ENCODE measurements around the gene SPC24. TPM values are rescaled to one million over a fixed set of nuclear protein-coding genes. Genes with fewer than 3 reads are reported as not detected.

SPC24 gene
- total RNA-seq, 1 experiment from 2014 or later = 50.6 TPM

DNA sequence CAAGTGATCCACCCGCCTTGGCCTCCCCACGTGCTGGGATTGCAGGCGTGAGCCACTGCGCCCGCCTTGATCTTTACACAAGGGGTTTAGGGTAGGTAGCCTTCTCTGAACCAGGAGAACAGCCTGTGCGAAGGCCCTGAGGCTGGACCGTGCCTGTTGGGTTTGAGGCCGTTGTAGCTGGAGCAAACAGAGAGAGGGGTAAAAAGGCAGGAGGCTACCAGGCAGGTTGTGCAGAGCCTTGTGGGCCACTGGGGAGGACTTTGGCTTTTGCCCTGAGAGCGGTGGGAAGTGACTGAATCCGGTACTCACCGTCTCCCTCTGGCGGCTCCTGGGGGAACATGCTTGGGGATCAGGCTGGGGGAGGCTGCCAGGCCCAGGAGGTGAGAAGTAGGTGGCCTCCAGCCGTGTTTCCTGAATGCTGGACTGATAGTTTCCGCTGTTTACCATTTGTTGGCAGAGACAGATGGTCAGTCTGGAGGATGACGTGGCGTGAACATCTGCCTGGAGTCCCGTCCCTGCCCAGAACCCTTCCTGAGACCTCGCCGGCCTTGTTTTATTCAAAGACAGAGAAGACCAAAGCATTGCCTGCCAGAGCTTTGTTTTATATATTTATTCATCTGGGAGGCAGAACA lies 24.6 kb downstream of the SPC24 start:
- intact Hi-C loops (cut with micrococcal nuclease; ENCODE audit: unreplicated experiment) = no loop called here
- Histone ChIP-seq H3K9me3 (ENCODE audit: control insufficient read depth, insufficient read depth, low read depth, low read length) (no peaks in the 10 kb centered on the region), H3K27ac (ENCODE audit: low read length) (no peak overlapping the region), H3K36me3 (ENCODE audit: control insufficient read depth, insufficient read depth, low read length) (peaks cover 7% of the 10 kb centered on the region; the same call in 1 of the 2 replicates), H3K27me3 (ENCODE audit: control insufficient read depth, insufficient read depth, low read length) (no peaks in the 10 kb centered on the region), H3K4me1 (ENCODE audit: control insufficient read depth, insufficient read depth, low read length) (no peaks in the 10 kb centered on the region; the same call in 1 of the 2 replicates), H3K4me3 (ENCODE audit: low read depth in 2 of 2, low read length in 2 of 2) (no peak overlapping the region)
- DNase-seq (ENCODE audit: low read depth, low spot score) (no peak), ATAC-seq (peak; percentile 82)
- in situ Hi-C loops (cut with HindIII; ENCODE audit: low pct_unique_long_range_greater_than_20kb, low sequenced_read_pairs) = no loop called here
- POLR2A ChIA-PET = no interaction called here
- TF ChIP-seq, protein P1, sequence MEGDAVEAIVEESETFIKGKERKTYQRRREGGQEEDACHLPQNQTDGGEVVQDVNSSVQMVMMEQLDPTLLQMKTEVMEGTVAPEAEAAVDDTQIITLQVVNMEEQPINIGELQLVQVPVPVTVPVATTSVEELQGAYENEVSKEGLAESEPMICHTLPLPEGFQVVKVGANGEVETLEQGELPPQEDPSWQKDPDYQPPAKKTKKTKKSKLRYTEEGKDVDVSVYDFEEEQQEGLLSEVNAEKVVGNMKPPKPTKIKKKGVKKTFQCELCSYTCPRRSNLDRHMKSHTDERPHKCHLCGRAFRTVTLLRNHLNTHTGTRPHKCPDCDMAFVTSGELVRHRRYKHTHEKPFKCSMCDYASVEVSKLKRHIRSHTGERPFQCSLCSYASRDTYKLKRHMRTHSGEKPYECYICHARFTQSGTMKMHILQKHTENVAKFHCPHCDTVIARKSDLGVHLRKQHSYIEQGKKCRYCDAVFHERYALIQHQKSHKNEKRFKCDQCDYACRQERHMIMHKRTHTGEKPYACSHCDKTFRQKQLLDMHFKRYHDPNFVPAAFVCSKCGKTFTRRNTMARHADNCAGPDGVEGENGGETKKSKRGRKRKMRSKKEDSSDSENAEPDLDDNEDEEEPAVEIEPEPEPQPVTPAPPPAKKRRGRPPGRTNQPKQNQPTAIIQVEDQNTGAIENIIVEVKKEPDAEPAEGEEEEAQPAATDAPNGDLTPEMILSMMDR (IDR thresholded peaks at IDR 0.05) = peak; percentile 86
- TF ChIP-seq POLR2AphosphoS5 (IDR thresholded peaks at IDR 0.05; ENCODE audit: low read depth, low read length) = no peak
- BruUV-seq (replicated peaks) = no TSS peak
- CTCF ChIA-PET = no interaction called here

DNA sequence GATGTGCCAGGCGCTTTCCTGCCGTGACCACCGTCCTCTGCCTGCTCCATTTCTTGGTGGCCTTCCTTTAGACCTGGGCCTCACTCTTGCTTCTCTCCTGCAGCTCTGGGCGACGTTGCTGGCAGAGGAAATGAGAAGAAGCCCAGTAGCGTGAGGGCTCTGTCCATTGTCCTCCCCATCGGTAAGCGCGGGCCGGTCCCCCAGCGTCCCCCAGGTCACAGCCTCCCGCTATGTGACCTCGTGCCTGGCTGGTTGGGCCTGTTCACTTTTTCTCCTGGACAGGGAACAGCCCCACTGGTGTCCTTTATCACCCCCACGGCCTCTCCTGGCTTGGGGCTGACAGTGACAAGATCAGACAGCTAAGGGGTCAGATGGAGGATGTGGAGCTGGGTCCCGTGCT lies 27.7 kb downstream of the SPC24 start:
- no TSS peak for BruUV-seq (replicated peaks)
- H3K27me3 ChIP-seq (ENCODE audit: control insufficient read depth, insufficient read depth, low read length) = no peaks in the 10 kb centered on the region
- POLR2A ChIA-PET = no interaction called here
- ATAC-seq (no peak), DNase-seq (ENCODE audit: low read depth, low spot score) (no peak)
- no peak overlapping the region for H3K27ac ChIP-seq (ENCODE audit: low read length)
- TF ChIP-seq, protein P2, sequence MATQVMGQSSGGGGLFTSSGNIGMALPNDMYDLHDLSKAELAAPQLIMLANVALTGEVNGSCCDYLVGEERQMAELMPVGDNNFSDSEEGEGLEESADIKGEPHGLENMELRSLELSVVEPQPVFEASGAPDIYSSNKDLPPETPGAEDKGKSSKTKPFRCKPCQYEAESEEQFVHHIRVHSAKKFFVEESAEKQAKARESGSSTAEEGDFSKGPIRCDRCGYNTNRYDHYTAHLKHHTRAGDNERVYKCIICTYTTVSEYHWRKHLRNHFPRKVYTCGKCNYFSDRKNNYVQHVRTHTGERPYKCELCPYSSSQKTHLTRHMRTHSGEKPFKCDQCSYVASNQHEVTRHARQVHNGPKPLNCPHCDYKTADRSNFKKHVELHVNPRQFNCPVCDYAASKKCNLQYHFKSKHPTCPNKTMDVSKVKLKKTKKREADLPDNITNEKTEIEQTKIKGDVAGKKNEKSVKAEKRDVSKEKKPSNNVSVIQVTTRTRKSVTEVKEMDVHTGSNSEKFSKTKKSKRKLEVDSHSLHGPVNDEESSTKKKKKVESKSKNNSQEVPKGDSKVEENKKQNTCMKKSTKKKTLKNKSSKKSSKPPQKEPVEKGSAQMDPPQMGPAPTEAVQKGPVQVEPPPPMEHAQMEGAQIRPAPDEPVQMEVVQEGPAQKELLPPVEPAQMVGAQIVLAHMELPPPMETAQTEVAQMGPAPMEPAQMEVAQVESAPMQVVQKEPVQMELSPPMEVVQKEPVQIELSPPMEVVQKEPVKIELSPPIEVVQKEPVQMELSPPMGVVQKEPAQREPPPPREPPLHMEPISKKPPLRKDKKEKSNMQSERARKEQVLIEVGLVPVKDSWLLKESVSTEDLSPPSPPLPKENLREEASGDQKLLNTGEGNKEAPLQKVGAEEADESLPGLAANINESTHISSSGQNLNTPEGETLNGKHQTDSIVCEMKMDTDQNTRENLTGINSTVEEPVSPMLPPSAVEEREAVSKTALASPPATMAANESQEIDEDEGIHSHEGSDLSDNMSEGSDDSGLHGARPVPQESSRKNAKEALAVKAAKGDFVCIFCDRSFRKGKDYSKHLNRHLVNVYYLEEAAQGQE (IDR thresholded peaks at IDR 0.05; ENCODE audit: insufficient read depth in 1 of 2, low read depth in 2 of 2, low read length in 1 of 2) = no peak
- no peak for TF ChIP-seq TCF7L2 (IDR thresholded peaks at IDR 0.05; ENCODE audit: low read depth, low read length)
- CTCF ChIA-PET = no interaction called here
- intact Hi-C loops (cut with micrococcal nuclease; ENCODE audit: unreplicated experiment) = loop anchor here (10.0 kb wide), 1 partner anchor 93 kb away; no protein-coding TSS in a partner anchor
- no peaks in the 10 kb centered on the region for H3K9me3 ChIP-seq (ENCODE audit: control insufficient read depth, insufficient read depth, low read depth, low read length)
- H3K36me3 ChIP-seq (ENCODE audit: control insufficient read depth, insufficient read depth, low read length) = peaks cover 11% of the 10 kb centered on the region
- H3K4me3 ChIP-seq (ENCODE audit: low read depth in 2 of 2, low read length in 2 of 2) = no peak overlapping the region
- H3K4me1 ChIP-seq (ENCODE audit: control insufficient read depth, insufficient read depth, low read length) = no peaks in the 10 kb centered on the region; the same call in 1 of the 2 replicates
- in situ Hi-C loops (cut with HindIII; ENCODE audit: low pct_unique_long_range_greater_than_20kb, low sequenced_read_pairs) = no loop called here

DNA sequence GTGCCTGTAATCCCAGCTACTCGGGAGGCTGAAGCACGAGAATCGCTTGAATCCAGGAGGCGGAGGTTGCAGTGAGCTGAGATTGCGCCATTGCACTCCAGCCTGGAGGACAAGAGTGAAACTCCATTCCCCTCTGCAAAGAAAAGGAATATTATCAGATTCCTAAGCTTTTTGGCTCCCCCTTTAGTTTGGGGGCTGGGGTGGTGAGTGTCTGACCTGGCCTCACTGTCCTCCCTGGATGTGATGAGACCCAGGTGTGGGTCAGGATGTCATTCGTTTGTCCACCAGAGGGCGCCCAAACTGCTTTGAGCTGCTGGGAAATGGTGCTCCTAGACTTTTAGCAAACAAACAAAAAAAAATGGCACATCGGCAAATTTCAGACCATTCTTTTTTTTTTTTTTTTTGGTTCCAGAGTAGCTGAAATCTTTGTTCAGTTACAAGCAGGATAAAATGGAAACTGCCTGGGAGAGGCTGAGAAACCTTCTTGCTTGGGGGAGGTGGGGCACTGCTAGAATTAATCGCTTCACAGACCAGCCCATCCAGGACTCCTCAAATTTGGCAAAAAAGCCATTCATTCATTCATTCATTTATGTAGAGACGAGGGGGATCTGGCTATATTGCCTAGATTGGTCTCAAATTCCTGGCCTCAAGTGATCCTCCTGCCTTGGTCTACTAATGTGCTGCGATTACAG lies 29.4 kb downstream of the SPC24 start:
- no peaks in the 10 kb centered on the region for H3K9me3 ChIP-seq (ENCODE audit: control insufficient read depth, insufficient read depth, low read depth, low read length)
- ChIA-PET CTCF (interaction anchor here (0.6 to 1.1 kb wide), 5 partner anchors 11 to 261 kb away, joined by 4 to 6 read pairs (median 6); no protein-coding TSS in a partner anchor), POLR2A (interaction anchor here (0.6 kb wide), 1 partner anchor 471 kb away, joined by 7 read pairs; no protein-coding TSS in a partner anchor)
- TF ChIP-seq, protein P1 (IDR thresholded peaks at IDR 0.05) = peak; percentile 85
- TF ChIP-seq, protein P2 (IDR thresholded peaks at IDR 0.05; ENCODE audit: insufficient read depth in 1 of 2, low read depth in 2 of 2, low read length in 1 of 2) = no peak
- TSS peak; percentile 68 for BruUV-seq (replicated peaks)
- H3K36me3 ChIP-seq (ENCODE audit: control insufficient read depth, insufficient read depth, low read length) = peaks cover 5% of the 10 kb centered on the region
- DNase-seq (ENCODE audit: low read depth, low spot score) = no peak
- no peak overlapping the region for H3K27ac ChIP-seq (ENCODE audit: low read length)
- H3K4me3 ChIP-seq (ENCODE audit: low read depth in 2 of 2, low read length in 2 of 2) = no peak overlapping the region
- intact Hi-C loops (cut with micrococcal nuclease; ENCODE audit: unreplicated experiment) = loop anchor here (10.0 kb wide), 1 partner anchor 91 kb away; no protein-coding TSS in a partner anchor
- H3K4me1 ChIP-seq (ENCODE audit: control insufficient read depth, insufficient read depth, low read length) = no peaks in the 10 kb centered on the region; the same call in 1 of the 2 replicates
- ATAC-seq = peak; percentile 73
- H3K27me3 ChIP-seq (ENCODE audit: control insufficient read depth, insufficient read depth, low read length) = no peaks in the 10 kb centered on the region
- in situ Hi-C loops (cut with HindIII; ENCODE audit: low pct_unique_long_range_greater_than_20kb, low sequenced_read_pairs) = no loop called here

Data from Panc1 (cell line).